EH (cell line): ENCODE data around the gene SLC7A6.

Experiments used
- DNase-seq: peaks from one replicate; pipeline ENCODE4 v3.0.0-alpha.2; 2015; ENCODE audit warnings: low read depth

The SLC7A6 gene

DNA sequence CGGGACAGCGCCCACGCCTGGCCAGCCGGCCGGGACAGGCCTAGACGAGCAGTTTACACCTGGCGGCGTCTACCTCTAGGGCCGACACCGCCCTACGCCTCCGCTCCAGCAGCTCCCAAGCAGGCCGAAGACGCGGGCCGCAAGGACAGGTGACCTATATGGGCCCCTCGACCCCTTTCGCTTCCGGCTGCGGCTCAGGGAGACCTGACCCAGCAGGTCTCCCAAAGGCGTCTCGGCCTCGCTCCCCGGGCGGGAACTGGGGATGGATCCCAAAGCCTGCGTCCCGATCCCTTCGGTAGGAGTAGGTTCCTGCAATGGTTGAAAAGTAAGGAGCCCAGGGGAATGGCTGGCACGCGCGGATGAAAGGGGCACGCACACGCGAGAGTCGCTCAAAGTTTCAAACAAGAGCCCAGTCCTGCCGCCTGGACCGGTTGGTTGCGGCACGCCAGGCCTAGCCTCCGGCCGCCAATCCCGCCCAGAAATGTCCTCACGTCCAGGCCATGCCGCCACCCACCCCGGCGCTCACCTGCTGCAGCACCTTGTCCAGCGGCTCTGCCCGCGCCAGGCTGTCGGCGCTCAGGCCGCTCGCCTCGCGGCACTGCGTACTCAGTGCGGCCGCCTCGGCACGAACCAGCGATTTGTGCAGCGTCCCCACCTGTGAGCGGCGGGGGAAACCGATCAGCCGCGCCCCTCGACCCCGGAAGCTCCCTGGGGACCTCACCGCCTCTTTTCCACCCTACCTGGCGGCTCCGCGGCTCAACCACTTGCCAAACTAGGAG is 29.0 kb upstream of the SLC7A6 start:
- DNase-seq = no peak

DNA sequence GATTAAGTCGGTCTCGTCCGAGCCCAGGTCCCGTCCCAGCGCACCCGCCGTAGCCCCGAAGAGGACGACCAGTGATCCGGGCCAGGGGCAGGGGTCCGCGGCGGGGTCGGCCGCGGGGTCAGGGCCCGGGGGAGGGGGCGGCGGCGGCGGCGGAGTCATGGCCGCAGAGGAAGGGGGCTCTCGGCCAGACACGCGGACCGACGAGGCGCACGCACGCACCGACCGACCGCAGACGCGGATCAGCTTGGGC is 28.5 kb upstream of the SLC7A6 start, which contains the start of gene ESRP2:
Gene ESRP2, minus strand, starts transcription at position 241 of the 250 bp plus-strand sequence. Its CDS starts 82 bp downstream, at position 159.
- no peak for DNase-seq

DNA sequence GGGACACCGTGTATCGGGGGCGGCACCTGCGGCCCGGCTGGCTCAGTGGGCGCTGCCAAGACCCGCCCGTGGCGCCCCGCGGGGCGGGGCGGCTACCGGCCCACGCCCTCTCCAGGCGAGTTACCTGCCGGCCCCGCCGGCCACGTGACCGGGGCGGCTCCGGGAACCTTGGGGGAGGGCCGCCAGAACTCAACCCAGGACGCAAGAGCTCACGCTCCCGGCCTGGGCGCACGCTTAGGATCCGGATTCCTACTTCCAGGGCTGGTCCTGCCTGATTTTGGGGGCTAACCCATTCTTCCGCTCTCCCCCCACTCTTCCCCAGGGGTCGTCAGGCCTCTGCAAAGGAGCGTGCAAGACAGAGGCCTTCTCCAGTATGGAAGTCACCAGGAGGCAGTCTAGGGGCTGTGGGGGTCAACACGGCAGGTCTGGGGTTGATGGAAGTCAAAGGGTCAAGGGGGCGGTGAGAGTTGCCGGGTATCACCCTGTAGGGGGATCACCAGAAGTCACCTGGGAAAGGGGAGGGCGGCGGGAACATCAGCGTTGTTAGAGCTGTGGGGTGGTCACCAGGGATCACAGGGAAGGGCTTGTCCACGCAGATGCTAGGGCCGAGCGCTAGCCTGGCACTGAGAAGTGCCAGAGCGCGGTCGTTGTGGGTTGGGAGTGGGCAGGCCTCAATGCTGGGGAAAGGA is 28.0 kb upstream of the SLC7A6 start:
- DNase-seq = no peak

DNA sequence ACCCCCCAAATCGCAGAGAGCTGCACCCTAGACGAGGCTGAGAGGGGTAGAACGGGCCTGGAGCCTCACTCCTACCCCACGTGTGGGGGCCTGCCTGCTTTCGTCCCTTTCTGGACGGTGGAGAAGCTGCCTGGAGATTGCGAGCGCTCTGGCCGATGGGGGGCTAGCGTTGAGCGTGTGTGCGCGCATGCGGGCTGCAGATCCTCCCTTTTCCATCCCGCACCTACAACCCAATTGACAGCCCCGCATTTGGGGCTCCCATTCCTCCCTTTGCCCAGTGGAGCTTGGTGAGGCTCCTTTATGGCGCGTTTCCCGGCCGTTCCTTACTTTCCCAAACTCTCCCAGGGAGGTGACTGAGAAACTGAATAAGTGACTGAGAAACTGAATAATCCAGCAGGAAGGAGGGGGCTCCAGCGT is 27.5 kb upstream of the SLC7A6 start:
- no peak for DNase-seq

DNA sequence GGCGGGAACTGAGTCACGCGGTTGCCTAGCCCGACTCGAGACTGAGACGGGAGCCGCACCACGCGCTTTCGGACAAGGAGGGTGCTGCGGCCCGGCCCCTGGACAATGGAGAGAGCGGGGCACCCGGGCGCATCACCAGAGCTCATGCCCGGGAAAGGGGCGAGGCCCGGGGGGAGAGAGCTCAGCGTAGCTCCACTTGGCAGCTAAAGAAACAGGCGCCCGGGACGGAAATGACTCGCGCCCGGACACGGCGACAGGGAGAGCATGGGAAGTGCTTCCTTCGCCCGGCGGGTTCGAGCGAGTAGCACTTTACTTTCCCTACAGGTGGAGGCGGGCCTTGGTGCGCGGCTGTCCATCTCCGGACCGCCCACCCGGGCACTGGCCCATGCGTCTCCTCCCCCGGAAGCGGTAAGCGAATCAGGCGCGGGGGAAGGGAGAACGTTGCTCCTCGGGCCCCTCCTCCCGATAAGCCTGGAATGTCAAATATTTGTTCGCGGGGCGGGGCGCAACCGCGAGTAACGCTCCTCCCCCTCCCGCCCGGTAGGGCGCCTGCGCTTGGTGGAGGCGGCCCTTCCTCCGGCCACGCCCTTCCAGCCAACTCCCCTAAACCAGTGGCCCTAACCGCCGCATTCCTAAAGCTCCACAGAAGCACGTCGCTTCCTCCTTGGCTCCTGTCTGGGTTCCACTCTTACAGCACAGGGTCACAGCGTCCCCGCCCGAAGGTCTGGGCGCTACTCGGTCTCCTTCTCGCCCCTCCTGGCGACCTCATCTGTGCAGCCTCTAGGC is 26.9 kb upstream of the SLC7A6 start:
- peak; percentile 98 for DNase-seq

DNA sequence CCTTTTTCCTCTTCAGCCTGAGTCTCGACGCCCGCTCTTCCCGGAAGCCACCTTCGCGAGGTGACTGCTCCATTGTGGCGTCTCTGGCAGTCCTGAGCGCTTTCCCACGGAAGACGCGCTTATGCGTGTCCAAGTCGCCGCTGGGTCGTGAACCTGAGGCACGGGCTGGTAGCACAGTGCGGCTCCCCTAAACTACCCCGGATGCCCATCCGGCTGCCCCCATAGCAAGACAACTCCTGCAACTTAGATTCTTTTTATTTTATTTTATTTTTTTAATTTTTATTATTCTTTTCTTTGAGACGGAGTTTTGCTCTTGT is 26.3 kb upstream of the SLC7A6 start:
- DNase-seq = no peak

DNA sequence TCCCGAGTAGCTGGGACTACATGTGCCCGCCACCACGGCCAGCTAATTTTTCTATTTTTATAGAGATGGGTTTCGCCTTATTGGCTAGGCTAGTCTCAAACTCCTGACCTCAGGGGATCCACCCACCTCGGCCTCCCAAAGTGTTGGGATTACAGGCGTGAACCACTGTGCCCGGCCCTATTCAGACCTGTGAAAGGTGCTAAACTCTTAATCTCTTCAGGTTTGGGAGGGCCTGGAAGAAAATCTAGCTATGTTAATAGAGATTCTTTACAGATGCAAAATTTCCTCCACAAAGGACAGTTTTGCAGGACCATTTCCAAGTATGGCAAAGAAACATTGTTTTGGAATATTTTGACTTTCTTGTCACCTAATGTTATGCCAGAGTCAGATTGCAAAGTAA is 22.2 kb upstream of the SLC7A6 start:
- DNase-seq = no peak

DNA sequence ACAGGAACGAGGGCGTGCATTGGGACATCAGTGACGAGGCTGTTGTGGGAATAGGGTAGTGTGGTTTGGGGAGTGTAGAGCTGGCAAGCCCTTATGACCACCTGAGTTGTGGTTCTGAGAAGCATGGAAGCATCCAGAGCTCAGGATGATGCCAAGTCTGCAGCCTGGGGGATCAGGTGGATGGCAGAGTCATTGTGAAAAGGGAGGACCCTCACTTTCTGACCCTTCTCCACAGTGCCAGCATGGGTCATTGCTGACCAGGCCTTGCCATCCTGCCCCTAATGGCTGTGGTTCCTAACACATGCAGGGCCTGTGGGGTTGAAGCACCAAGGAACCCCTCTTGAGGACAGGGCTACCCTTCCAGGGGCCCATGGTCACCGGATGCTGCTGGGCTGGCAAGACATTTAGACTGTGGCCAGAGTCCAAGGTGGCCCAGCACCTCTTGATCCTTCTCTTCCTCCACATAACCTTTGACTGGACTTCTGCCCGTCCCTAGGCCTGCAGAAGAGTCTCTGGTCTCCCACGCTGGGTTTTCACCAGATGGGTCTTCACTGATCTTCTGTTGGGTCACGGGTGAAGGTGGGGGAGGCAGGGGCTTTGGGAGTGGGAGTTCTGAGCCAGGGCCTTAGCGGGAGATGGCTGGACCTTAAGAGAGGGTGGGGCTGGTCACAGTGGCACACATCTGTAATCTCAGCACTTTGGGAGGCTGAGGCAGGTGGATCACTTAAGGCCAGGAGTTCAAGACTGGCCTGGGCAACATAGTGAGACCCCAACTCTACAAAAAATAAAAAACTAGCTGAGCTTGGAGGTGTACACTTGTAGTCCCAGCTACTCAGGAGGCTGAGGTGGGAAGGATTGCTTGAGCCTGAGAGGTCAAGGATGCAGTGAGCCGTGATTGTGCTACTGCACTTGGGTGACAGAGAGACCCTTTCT is 21.1 kb upstream of the SLC7A6 start:
- DNase-seq = no peak

DNA sequence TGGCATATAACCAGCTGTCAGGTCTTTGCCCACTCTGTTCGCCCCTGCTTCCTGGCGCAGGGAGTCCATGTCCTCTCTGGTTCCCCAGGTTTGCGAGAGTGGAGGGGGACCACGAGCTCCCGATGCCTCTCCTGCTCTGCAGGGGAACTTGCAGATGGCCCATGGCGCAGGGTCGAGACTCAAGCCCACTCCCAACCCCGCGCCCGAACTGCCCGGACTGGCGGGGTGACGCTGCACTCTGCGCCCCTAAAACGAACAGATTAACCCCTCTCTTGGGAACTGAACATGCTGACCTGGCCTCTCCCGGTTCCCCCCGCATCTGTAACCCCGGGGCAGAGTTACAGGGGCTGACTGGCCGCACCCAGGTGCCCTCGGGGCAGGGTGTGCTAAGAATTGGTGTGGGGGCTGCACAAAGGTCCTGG is 19.8 kb upstream of the SLC7A6 start:
- no peak for DNase-seq

DNA sequence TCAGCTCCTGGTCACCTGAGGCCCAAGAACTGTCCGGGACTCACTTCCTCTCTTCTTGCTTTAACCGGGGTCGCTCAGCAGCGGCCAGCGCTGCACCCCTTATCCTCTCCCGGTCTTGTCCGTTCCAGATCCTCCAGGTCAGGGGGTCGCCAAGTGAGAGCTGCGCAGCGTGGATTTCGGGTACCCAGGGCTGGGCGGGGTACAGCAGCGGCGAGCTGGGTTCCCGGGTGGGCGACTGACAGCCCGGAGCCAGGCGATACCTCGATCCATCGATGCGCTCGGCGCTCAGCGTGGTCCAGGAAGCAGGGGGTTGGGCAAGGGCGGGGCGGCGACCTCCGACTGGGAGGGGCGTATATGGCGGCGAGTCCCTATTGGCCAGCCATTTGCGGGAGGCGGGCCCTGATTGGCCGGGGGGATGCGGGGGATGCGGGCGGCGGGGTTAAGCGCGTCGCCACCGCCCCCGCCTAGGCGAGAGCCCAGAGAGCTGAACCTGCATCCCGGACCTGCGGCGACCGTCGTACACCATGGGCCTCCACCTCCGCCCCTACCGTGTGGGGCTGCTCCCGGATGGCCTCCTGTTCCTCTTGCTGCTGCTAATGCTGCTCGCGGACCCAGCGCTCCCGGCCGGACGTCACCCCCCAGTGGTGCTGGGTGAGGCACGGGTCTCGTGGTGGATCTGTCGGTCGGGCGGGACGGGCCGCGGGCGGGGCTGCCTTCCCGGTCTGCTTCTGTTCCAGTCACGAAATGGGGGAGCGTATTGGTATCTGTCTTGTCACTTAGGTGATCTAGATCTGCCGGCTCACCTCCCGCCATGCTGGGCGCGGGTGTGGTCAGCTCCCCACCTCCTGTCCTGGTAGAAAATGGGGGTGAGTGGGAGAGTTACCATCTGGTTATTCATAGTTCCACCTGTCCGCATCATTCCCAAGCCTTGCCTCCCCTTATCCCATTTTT is 19.1 kb upstream of the SLC7A6 start, which contains the start of gene PLA2G15:
Gene PLA2G15, plus strand, starts transcription at position 471 of the 951 bp plus-strand sequence. Its CDS starts 54 bp downstream, at position 525.
- peak; percentile 91 for DNase-seq

DNA sequence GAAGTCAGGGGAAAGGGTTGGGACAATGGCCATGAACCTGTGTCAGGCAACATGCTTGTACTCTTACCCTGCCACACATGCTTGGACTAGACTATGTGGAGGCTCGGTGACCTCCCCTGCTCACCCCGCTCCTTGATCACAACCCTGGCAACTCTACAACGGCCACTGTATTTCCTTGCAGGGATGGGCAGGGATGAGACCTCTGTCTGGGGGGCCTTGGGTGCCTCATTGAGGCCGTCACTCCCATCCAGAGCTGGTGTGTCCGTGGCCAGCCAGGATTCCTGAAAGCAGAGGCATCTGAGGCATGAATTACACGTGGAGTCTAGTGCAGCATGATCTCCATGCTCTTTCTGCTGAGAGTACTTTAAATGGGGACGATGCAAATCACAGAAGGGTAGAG is 18.2 kb upstream of the SLC7A6 start:
- DNase-seq = no peak

DNA sequence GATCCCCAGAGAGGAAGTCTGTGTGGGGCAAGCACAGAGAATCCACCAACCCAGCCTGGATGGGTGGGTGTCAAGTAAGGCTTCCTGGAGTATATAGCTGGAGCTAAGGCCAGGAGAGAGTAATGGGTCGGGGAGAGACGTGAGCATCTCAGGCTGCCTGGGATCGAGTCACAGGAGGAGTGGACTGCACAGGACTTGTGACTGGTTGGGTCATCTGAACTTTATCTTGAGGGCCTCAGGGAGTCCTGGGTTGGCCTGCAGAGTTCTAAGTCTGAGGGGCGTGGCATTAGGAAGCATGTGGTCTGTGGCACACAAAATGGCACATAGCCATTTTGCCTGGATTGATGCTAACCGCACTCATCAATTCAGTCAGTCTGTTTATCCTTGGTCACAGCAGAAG is 17.7 kb upstream of the SLC7A6 start:
- DNase-seq = peak; percentile 22

DNA sequence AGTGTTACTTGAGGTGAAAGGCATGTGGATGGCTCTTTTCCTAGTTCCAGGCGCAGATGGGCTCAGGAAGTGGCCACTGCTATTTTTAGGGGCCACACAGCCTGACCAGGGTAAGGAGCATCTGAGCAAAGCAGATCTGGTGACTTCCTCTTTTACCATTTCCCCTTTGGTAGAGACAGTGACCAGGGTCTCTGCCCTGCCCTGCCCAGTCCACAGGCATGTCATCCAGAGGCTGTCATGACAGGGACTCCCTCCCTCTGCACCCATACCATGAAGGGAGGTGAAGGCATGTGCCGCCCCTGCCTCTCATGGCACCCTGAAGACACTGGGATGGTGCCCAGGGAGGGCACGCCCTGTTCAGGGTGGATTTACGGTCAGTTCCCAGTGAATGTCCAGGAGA is 16.9 kb upstream of the SLC7A6 start:
- no peak for DNase-seq

DNA sequence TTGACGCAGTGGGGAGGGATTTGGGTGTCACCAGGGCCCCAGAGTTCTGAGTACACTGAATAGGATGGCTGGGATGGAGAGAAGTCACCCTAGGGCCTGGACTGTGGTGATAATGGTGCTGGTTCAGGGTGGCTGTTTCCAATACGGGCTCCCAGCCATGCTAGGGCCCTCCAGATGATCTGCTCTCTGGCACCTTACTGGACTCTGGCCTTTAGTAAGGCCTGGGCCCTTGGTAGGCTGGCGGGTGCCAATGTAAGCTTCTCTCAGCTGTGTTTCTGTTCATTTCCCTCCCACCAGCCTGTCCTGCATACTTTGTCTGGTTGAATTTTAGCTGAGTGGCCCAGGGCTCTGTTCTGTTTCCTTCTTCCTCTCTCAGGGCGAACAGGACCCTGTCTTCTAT is 16.4 kb upstream of the SLC7A6 start:
- DNase-seq = no peak

DNA sequence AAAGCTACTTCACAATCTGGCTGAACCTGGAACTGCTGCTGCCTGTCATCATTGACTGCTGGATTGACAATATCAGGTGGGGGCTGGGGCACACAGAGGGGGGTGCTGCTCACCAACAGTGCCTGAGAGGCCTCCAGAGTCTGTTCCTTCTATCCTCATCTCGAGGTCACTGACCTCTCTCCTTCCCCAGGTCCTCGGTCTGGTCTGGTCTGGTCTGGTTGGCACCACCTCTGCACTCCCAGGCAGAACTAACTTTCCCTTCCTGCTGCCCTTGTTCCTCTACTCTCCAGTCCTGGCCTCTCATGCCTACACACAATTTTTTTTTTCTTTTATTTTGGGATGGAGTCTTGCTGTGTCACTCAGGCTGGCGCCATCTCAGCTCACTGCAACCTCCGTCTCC is 15.0 kb upstream of the SLC7A6 start:
- DNase-seq = no peak

DNA sequence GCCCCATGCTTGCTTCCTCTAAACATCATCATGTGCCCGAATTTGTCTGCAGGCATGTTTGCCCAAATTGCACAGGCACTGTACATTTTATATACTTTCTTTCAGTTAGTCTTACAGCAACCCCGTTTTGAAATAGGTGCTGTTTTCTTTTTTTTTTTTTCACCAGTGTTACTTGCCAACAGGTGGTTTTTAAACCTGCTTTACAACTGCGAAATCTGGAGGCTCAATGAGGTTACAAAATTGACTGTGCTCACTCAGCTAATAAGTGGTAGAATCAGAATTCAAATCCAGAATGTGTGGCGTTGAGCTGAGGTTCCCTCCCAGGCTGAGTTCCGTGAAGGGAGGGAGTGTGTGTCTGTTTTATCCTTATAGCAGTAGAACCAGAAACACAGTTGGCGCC is 13.4 kb upstream of the SLC7A6 start:
- no peak for DNase-seq

DNA sequence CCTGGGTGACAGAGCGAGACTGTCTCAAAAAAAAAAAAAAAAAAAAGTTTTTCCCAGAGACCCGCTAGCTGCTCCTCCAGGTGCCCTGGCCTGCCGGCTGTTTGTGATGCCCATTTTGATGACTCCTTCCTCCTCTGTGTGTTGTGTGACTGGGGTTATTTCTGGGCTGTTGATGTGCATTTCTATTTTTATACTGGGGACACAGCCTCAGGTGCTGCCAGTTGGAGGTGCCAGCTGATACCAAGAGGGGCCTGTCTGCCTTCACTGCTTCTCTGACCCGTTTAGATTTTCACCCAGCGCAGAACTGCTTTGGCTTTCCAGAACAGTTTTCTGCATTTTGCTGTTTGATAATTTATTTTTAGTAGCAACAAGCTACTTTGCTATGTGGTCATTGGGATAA is 12.5 kb upstream of the SLC7A6 start:
- no peak for DNase-seq

DNA sequence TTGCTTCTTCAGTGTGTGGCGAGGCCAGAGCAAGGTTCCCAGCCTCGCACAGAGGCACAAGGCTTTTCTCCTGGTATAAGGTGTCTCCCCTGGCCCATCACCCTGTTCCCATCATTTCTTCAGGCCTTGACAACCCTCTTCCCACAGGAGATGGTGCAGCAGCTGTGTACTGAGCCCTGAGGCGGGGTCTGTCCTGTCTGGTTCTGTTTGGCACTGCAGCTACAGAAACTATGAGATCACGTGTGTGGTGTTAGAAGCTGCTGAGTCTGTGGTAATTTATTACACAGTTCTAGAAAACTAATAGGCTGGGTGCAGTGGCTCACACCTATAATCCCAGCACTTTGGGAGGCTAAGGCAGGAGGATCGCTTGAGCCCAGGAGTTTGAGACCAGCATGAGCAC is 11.9 kb upstream of the SLC7A6 start:
- no peak for DNase-seq

DNA sequence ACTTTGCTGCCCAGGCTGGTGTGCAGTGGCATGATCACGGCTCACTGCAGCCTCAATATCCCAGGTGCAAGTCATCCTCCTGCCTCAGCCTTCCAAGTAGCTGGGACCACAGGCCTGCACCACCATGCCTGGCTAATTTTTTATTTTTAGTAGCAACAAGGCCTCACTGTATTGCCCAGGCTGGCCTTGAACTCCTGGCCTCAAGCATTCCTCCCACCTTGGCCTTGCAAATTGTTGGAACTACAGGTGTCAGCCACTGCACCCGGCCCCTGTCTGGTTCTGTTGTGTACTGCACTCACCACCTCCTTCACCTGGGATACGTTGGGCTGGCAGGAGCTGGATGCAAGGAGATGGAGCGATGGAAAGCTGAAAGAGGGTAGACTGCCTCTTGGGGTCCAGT is 10.6 kb upstream of the SLC7A6 start:
- no peak for DNase-seq

DNA sequence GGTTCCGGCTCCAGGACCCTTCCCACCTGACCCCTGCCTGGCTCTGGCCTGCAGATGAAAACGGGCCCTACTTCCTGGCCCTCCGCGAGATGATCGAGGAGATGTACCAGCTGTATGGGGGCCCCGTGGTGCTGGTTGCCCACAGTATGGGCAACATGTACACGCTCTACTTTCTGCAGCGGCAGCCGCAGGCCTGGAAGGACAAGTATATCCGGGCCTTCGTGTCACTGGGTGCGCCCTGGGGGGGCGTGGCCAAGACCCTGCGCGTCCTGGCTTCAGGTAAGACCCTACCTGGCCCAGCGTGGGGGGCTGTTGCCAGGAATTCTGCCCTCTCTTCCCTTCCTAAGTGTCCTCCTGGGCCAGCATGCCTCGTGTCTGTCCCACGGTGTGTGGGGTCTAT is 8.6 kb upstream of the SLC7A6 start:
- no peak for DNase-seq
